Measurements from ENCODE around the gene LMF1.

DNA sequence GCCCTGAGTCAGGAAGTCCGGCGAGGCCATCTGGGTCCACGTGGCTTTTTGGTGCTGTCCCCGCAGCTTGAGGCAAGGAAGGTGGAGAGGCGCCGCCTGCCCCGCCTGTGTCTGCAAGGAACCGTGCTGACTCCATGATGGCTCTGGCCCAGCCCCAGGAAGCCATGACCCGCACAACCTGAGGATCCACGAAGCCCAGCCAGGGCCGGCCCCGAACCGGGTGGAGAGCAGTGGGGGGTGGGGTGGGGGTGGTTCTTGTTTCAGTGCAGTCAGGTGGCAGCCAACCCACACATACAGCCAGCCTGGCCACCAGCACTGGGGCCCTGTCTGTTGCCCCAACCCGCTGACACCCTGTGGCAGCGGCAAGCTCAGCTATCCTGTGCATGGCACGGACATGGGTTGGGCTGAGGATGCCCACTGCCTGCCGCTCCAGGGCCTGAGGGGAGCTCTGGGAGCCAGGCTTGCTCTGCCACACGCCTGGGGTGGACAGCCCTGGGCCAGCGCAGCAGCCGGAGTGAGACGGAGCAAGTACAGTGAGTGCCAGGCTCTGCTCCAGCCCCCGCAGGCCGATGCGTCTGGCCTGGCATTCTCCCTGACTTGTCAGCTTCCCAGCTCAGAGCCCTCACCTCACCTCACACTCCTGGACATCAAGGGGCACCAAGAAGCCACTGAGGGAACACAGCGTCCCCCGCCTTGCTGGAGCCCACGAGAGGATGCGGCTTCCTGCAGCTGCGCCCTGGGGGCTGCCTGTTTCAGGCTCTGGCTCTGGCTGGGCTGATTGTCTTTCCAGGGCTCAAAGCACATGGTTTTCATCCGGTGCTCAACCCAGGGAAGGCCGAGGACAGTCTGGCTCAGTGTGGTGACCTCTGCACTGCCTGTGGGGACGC lies 68.8 kb downstream of the LMF1 start:
- TF ChIP-seq, protein P1, sequence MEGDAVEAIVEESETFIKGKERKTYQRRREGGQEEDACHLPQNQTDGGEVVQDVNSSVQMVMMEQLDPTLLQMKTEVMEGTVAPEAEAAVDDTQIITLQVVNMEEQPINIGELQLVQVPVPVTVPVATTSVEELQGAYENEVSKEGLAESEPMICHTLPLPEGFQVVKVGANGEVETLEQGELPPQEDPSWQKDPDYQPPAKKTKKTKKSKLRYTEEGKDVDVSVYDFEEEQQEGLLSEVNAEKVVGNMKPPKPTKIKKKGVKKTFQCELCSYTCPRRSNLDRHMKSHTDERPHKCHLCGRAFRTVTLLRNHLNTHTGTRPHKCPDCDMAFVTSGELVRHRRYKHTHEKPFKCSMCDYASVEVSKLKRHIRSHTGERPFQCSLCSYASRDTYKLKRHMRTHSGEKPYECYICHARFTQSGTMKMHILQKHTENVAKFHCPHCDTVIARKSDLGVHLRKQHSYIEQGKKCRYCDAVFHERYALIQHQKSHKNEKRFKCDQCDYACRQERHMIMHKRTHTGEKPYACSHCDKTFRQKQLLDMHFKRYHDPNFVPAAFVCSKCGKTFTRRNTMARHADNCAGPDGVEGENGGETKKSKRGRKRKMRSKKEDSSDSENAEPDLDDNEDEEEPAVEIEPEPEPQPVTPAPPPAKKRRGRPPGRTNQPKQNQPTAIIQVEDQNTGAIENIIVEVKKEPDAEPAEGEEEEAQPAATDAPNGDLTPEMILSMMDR (IDR thresholded peaks at IDR 0.05) = no peak
- TF ChIP-seq ZFX (IDR thresholded peaks at IDR 0.05; ENCODE audit: borderline replicate concordance) = no peak
